GM19023 (cell line): ENCODE measurements around the gene DENND1A.

Experiments used
- ATAC-seq: cut with Tn5 transposase; IDR thresholded peaks from one replicate; pipeline ENCODE4 v1.9.1; 2021; ENCODE audit warnings: mild to moderate bottlenecking, moderate library complexity; ENCODE audit not compliant: unreplicated experiment

DENND1A gene

DNA sequence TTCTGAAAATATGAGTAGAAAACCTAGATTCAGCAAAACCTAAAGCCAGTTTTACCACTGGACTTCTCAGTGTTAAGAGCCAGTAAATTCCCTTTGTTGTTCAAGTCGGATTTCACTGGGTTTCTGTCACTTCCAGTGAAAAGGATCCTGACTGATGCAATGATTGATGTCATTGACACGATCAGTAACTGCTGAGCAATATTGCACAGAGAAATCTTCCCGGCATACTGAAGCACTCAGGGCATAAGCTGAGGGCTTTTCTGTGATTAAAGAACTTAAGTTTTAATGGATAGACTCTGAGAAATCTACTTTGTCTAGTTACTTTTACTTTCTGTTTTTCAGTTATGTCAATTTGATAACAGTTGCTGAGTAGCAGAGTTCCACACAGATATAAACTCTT, 61.9 kb downstream of the DENND1A start:
- ATAC-seq = no peak

DNA sequence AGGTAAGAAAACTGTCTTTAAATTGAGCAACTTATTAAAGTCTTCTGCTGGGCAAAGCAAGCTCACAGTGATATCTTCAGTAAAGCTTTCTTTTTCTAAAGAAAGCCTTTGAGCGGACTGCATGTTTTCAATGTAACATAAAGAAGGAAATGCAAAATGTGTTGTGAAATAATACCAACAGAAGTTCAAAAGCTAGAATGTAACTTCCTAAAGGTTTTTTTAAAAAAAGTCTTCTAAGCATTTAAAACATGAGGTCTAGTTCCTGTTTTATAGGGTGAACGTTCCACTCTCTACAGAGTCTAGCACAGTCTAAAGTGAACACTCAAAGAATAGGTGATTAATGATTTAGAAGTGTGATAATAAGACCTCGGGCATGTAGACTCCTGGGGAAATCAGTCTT, 62.9 kb downstream of the DENND1A start:
- no peak for ATAC-seq

- ATAC-seq = no peak
These were observed 63.4 kb downstream of the DENND1A start for GRCh38 chr9:123866497-123866896.

DNA sequence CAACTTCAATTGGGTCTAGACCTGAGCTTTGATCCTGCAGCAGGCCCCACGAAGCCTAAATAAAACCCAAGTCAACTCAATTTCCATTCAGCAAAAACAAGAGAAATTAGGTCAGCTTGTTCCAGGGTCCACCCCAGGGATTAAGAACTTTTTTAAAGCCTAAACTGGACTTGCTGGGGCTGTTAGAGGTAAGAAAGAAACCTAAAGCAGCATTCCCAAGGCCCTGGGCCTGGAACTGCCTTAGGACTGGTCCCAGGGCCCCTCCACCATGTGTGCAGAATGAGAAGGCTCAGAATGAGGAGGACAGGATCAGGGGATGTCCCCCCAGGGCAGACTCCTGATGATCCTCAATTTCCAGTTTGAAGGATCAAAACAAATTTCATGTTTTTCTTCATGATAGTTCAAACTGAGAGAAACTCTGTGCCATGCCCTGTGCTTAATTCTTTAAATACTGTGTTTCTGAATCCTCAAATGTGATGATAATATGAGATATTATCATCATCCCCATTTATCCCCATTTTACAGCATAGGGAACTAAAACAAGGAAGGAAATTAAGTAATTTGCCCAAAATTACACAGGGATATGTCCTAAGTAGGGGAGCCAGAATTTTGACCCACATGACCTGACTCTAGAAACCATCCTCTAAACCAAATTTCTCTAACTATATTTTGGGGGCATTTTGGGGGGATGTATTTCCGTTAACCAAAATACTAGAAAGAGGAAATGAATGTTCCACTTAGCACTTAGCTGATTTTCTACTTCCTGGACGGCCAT, 64.5 kb downstream of the DENND1A start:
- ATAC-seq = no peak

DNA sequence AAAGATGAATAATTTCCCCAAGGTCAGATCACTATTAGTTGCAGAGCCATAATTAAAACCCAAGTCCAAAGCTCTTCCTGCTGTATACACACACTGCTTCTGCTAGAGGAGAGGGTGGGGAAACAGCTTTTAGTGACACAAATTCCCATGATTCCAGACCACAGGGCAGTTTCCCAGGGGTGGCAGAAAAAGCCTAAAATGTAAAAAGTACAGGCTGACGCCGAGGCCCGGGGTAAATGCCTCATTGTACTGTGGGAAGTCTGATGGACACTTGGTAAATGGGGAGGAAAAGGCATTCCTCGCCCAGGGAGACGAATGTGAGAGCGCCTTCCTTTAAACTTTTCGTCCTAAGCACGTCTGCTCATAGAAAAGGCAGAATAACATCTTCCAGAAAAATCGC, 65.7 kb downstream of the DENND1A start:
- ATAC-seq = no peak

GRCh38 chr9:123863164-123863855, 66.6 kb downstream of the DENND1A start:
- no peak for ATAC-seq

DNA sequence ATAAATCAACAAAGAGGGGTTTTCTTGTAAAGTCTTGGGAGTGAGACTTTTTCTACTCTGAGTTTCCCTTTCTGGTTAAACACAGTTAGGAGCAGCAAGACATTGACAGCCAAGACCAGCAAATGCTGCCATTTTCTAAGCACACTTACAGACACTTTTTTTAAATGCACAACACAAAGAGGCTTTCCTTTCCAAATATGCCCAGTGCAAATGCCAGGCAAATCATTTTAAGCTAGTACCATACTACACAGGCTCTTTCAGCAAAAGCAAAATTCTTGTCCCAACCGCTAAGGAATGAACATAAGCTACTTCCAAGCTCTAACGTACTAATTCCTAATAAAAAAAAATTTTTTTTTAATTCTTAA, 68.2 kb downstream of the DENND1A start:
- ATAC-seq = no peak

GRCh38 chr9:123861086-123861755, 68.7 kb downstream of the DENND1A start:
- no peak for ATAC-seq

GRCh38 chr9:123860603-123861002, 69.3 kb downstream of the DENND1A start:
- ATAC-seq = no peak

DNA sequence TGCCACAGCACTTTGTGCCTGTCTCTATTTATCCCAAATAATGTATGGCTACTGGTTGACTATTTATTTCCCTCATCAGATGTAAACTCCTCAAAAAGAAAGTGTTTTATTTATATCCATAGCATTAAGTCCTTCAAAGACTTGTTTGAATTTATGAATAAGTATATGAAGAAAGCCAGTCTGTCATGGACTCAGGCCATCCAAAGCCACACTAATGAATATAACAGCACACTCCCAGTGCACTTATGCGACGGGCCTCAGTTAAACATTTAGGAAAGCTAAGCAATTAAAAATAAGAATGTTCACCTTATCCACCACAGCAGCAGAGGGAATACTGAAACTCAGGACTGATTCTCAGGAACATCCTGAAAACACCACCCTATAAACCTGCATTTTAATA, 77.5 kb downstream of the DENND1A start:
- no peak for ATAC-seq

GRCh38 chr9:123851851-123852250, 78.1 kb downstream of the DENND1A start:
- no peak for ATAC-seq

DNA sequence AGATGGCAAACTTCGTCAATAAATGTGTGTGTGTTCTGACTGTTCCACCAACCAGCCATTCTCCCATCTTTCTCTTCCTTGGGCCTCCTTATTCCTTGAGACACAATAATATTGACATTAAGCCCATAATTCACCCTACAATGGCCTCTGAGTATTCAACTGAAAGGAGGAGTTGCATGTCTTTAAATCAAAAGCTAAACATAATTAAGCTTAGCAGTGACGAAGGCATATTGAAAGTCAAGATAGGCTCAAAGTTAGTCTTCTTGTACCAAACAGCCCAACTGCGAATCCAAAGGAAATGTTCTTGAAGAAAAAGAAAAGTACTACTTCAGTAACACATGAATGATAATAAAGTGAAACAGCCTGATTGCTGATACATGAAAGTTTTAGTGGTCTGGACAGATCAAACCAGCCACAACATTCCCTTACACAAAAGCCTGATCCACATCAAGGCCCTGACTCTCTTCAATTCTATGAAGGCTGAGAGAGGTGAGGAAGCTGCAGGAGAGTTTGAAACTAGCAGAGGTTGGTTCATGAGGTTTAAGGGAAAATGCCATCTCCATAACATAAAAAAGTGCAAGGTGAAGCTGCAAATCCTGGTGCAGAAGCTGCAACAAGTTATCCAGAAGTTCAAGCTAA, 81.4 kb downstream of the DENND1A start:
- ATAC-seq = no peak

DNA sequence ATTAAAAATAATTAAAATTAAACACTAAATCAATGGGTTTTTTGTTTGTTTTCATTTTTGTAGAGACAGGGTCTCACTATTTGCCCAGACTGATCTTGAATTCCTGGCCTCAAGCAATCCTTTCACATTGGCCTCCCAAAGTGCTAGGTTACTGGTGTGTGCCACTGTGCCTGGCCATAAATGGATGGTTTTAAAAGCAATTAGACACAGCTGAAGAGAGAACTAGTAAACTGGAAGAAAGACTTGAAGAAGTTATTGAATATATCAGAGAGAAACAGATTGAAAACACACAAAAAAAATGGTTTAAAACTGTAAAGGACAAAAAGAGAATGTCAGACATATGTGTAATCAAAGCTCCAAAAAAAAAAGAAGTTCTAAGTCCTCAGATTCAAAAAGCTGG, 83.0 kb downstream of the DENND1A start:
- ATAC-seq = no peak

DNA sequence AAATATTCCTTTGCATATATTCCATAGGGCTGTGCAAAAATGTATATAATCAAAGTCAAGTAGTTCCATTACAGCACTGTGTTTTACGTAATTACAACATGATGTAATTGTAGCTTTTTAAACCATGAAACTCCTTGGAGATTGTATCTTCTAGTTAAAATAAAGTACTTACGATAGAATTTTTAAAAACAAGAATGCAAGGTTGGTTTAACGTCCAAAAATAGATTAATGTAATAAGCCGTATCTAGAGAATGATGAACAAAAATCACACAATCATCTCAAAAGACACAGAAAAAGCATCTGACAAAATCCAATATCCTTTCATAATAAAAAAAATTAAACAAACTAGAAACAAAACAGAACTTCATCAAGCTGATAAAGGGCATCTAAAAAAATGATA, 86.2 kb downstream of the DENND1A start:
- no peak for ATAC-seq

DNA sequence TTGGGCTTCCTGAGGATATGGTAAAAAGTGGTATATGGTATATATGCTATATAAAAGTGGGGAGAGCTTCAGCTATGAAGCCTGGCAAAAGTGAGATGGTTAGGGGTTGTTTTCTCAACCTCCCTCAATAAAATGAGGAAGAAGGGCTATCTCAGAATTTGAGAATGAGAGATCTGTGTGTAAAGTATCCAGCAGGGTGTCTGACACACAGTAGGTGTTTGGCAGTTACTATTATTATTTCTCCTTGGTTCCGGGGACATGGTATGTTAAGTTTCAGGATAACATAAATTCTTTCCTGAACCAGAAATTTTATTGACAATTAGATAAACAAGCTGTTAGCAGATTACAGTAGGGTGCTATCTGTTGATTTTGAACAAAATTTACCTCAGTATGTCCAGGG, 94.1 kb downstream of the DENND1A start:
- ATAC-seq = no peak

GRCh38 chr9:123834889-123835562, 94.9 kb downstream of the DENND1A start:
- no peak for ATAC-seq

- ATAC-seq = no peak
These were observed 95.6 kb downstream of the DENND1A start for GRCh38 chr9:123834218-123834888.

GRCh38 chr9:123832858-123833650, 96.9 kb downstream of the DENND1A start:
- ATAC-seq = no peak

GRCh38 chr9:123832176-123832575, 97.8 kb downstream of the DENND1A start:
- no peak for ATAC-seq

DNA sequence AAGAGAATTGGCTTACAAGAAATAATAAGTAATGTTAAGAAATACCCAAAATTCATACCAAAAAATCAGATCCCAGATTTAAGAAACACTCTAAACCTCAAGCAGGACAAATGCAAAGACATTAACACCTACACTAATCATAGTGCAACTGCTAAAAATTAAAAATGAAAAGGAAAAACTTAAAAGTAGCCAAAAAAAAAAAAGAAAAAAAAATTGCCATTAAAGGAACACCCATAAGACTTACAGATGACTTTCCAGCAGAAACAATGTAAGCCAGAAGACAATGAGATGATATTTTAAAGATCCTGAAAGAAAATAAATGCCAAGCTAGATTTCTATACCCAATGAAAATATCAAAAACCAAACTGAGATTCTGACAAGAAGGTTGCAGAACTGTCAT, 101.5 kb downstream of the DENND1A start:
- no peak for ATAC-seq
